Measurements from ENCODE around the gene ACER1.

ACER1 gene

GRCh38 chr19:6278051-6278450 lies 55.4 kb downstream of the ACER1 start (continued):
- TF ChIP-seq ZNF664 (tag by site-specific recombination; IDR thresholded peaks at IDR 0.05): no peak
- TF ChIP-seq ZNF19 (tag by site-specific recombination; IDR thresholded peaks at IDR 0.05; ENCODE audit: low read depth): no peak
- TF ChIP-seq ZNF394 (tag by site-specific recombination; IDR thresholded peaks at IDR 0.05; ENCODE audit: borderline replicate concordance): no peak
- no peak for TF ChIP-seq ZNF76 (tag by site-specific recombination; IDR thresholded peaks at IDR 0.05; ENCODE audit: borderline replicate concordance, low read depth)
- TF ChIP-seq, protein P1, sequence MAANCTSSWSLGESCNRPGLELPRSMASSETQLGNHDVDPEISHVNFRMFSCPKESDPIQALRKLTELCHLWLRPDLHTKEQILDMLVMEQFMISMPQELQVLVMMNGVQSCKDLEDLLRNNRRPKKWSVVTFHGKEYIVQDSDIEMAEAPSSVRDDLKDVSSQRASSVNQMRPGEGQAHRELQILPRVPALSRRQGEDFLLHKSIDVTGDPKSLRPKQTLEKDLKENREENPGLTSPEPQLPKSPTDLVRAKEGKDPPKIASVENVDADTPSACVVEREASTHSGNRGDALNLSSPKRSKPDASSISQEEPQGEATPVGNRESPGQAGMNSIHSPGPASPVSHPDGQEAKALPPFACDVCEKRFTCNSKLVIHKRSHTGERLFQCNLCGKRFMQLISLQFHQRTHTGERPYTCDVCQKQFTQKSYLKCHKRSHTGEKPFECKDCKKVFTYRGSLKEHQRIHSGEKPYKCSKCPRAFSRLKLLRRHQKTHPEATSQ (tag by site-specific recombination; IDR thresholded peaks at IDR 0.05): no peak

DNA sequence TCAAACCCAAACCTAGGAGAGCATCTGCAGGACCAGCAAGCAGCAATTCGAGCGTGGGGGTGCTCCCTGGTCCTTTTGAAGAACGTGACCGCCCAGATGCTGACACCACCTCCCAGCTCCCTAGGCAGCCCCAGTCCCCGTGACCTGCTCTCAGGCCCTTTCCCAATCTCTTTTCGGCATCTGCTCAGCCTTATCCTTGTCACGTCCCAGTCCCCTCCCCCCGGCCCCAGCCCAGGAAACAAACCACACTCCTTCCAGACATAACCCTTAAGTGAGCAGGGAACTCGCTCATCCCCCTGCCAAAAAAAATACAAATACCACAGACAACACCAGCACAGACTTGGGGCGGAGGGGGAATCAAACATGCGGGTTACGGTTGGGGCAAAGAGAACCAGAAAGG lies 57.0 kb downstream of the ACER1 start:
- ChIA-PET CTCF (interaction anchor here (1.1 kb wide), 1 partner anchor 206 kb away, joined by 3 read pairs; no protein-coding TSS in a partner anchor), POLR2A (no interaction called here)
- Histone ChIP-seq H3K4me3 (ENCODE audit: low read depth, low read length) (no peak overlapping the region), H3K27ac (ENCODE audit: extremely low read depth, low read depth, low read length) (no peak overlapping the region), H3K9me3 (ENCODE audit: control insufficient read depth, insufficient read depth, low read depth, low read length) (no peaks in the 10 kb centered on the region), H3K4me1 (ENCODE audit: control insufficient read depth, insufficient read depth, low read length) (peaks cover 30% of the 10 kb centered on the region), H3K36me3 (ENCODE audit: control insufficient read depth in 2 of 2, insufficient read depth in 1 of 2, low read length in 2 of 2) (peaks cover 0 to 12% of the 10 kb centered on the region in 2 experiments; a peak in 1 of 3 replicates)
- TF ChIP-seq ZNF112 (tag by site-specific recombination; IDR thresholded peaks at IDR 0.05) (no peak), ZNF169 (tag by site-specific recombination; IDR thresholded peaks at IDR 0.05) (no peak), ZSCAN23 (tag by site-specific recombination; IDR thresholded peaks at IDR 0.05) (no peak), ZNF155 (tag by site-specific recombination; IDR thresholded peaks at IDR 0.05) (no peak), ZNF596 (tag by site-specific recombination; IDR thresholded peaks at IDR 0.05) (no peak), ZNF157 (tag by site-specific recombination; IDR thresholded peaks at IDR 0.05) (no peak), ZNF335 (tag by site-specific recombination; conservative IDR thresholded peaks at IDR 0.05) (no peak), ZNF324 (tag by site-specific recombination; IDR thresholded peaks at IDR 0.05) (no peak), ZNF629 (tag by site-specific recombination; IDR thresholded peaks at IDR 0.05) (no peak), ZNF544 (tag by site-specific recombination; IDR thresholded peaks at IDR 0.05) (no peak)
- TF ChIP-seq, protein P2, sequence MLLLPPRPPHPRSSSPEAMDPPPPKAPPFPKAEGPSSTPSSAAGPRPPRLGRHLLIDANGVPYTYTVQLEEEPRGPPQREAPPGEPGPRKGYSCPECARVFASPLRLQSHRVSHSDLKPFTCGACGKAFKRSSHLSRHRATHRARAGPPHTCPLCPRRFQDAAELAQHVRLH (tag by site-specific recombination; IDR thresholded peaks at IDR 0.05): no peak

DNA sequence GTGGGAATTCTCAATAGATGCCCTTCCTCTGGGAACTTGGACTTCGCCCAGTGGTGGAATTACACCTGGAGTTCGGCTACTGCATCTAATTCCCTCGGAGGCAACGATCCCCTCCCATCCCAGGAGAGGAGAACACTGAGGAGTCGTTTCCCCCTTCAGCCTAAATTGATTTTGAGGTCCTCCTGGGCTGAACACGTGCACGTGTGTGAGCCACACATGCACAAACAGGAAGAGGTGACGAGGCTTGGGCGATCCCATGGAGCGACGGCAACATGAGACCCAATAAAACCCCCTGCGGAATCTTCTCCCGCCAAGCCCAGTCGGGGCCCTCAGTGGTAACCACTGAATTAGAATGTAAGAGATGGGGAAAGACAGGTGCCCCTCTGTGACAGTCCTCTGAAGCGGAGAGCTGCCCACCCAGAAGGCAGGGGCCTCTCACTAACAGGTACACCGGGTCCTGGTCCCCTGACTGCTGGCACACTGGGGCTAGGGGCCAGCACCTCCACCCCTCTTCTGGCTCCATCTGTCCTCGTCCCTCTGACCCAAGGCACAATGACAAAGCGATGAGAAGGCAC lies 58.2 kb downstream of the ACER1 start:
- TF ChIP-seq ZNF174 (tag by site-specific recombination; IDR thresholded peaks at IDR 0.05) (no peak), ZIC2 (tag by site-specific recombination; IDR thresholded peaks at IDR 0.05) (peak; percentile 69), GLI2 (tag by site-specific recombination; IDR thresholded peaks at IDR 0.05; ENCODE audit: borderline replicate concordance, low read depth) (no peak)
- ChIA-PET POLR2A (no interaction called here), CTCF (interaction anchor here (0.6 kb wide), 1 partner anchor 689 kb away, joined by 3 read pairs; no protein-coding TSS in a partner anchor)
- Histone ChIP-seq H3K4me3 (ENCODE audit: low read depth, low read length) (no peak overlapping the region), H3K27ac (ENCODE audit: extremely low read depth, low read depth, low read length) (no peak overlapping the region), H3K36me3 (ENCODE audit: control insufficient read depth in 2 of 2, insufficient read depth in 1 of 2, low read length in 2 of 2) (peaks cover 0 to 17% of the 10 kb centered on the region in 2 experiments; a peak in 1 of 3 replicates), H3K9me3 (ENCODE audit: control insufficient read depth, insufficient read depth, low read depth, low read length) (no peaks in the 10 kb centered on the region), H3K4me1 (ENCODE audit: control insufficient read depth, insufficient read depth, low read length) (peaks cover 30% of the 10 kb centered on the region)

DNA sequence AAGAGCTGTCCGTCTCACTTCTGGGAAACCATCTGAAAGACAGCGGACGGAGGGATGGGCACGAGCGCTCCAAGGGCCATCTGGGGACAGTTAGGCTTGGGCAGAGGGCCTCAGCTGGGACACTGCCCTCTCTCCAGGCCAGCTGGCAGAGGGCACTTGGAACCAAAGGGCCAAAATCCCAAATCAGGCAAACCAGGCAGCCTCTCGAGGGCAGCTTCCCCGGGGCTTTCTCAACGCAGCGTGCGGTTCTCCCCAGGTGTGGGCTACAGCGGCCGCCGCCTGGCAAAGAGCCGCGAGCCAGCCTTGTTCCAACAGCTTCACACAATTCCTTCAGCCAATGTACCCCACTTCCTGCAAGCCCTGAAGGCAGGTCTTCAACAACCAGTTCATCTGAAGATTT lies 58.7 kb downstream of the ACER1 start:
- H3K36me3 ChIP-seq (ENCODE audit: control insufficient read depth in 2 of 2, insufficient read depth in 1 of 2, low read length in 2 of 2): peaks cover 0 to 22% of the 10 kb centered on the region in 2 experiments; a peak in 1 of 3 replicates
- no peak overlapping the region for H3K27ac ChIP-seq (ENCODE audit: extremely low read depth, low read depth, low read length)
- H3K4me1 ChIP-seq (ENCODE audit: control insufficient read depth, insufficient read depth, low read length): peaks cover 30% of the 10 kb centered on the region
- ChIA-PET POLR2A (no interaction called here), CTCF (interaction anchor here (0.6 to 1.1 kb wide), 2 partner anchors 56 to 689 kb away, joined by 3 read pairs; no protein-coding TSS in a partner anchor)
- no peaks in the 10 kb centered on the region for H3K9me3 ChIP-seq (ENCODE audit: control insufficient read depth, insufficient read depth, low read depth, low read length)
- H3K4me3 ChIP-seq (ENCODE audit: low read depth, low read length): no peak overlapping the region
- TF ChIP-seq ZNF747 (tag by site-specific recombination; IDR thresholded peaks at IDR 0.05): no peak
- no peak for TF ChIP-seq ZNF555 (tag by site-specific recombination; conservative IDR thresholded peaks at IDR 0.05)
- TF ChIP-seq ZNF544 (tag by site-specific recombination; IDR thresholded peaks at IDR 0.05): no peak
- TF ChIP-seq HOXA7 (CRISPR knock-in tag; IDR thresholded peaks at IDR 0.05; ENCODE audit: borderline replicate concordance): no peak
- no peak for TF ChIP-seq ZBTB20 (tag by site-specific recombination; IDR thresholded peaks at IDR 0.05)
- TF ChIP-seq, protein P3, sequence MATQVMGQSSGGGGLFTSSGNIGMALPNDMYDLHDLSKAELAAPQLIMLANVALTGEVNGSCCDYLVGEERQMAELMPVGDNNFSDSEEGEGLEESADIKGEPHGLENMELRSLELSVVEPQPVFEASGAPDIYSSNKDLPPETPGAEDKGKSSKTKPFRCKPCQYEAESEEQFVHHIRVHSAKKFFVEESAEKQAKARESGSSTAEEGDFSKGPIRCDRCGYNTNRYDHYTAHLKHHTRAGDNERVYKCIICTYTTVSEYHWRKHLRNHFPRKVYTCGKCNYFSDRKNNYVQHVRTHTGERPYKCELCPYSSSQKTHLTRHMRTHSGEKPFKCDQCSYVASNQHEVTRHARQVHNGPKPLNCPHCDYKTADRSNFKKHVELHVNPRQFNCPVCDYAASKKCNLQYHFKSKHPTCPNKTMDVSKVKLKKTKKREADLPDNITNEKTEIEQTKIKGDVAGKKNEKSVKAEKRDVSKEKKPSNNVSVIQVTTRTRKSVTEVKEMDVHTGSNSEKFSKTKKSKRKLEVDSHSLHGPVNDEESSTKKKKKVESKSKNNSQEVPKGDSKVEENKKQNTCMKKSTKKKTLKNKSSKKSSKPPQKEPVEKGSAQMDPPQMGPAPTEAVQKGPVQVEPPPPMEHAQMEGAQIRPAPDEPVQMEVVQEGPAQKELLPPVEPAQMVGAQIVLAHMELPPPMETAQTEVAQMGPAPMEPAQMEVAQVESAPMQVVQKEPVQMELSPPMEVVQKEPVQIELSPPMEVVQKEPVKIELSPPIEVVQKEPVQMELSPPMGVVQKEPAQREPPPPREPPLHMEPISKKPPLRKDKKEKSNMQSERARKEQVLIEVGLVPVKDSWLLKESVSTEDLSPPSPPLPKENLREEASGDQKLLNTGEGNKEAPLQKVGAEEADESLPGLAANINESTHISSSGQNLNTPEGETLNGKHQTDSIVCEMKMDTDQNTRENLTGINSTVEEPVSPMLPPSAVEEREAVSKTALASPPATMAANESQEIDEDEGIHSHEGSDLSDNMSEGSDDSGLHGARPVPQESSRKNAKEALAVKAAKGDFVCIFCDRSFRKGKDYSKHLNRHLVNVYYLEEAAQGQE (tag by site-specific recombination; IDR thresholded peaks at IDR 0.05): no peak
- TF ChIP-seq MZF1 (tag by site-specific recombination; IDR thresholded peaks at IDR 0.05; ENCODE audit: borderline replicate concordance): no peak
- TF ChIP-seq BCL11B (tag by site-specific recombination; IDR thresholded peaks at IDR 0.05; ENCODE audit: low read depth): no peak
